Smooth muscle cell of the coronary artery (primary cell): ENCODE measurements around the gene LRRC72. TPM values are rescaled to one million over a fixed set of nuclear protein-coding genes. Genes with fewer than 3 reads are reported as not detected.

ENCODE experiments used
- total RNA-seq: library from RNA; depleted of rRNA; stranded (reverse); fragments of >200 nt; gene quantifications from 2 replicates; pipeline ENCODE4 v1.2.3, GENCODE V29; 2014; ENCODE audit warnings: low replicate concordance

Gene LRRC72
- not detected in 2 replicates for total RNA-seq

GRCh38 chr7:16526742-16527540 lies at the start of gene LRRC72:
TSS of gene LRRC72 (plus strand) at chr7:16526825. CDS start at chr7:16526953, 128 bp downstream.

Other genes starting within 250 kb of the LRRC72 start
- 0.83 and 1.2 TPM in 2 replicates for gene CRPPA, start 105.3 kb upstream of the LRRC72 start, total RNA-seq
- not detected in 2 replicates for gene SOSTDC1, start 61.1 kb upstream of the LRRC72 start, total RNA-seq
- 17.8 and 19.2 TPM in 2 replicates for gene ANKMY2, start 118.9 kb downstream of the LRRC72 start, total RNA-seq
- 28.5 and 53.3 TPM in 2 replicates for gene BZW2, start 119.4 kb downstream of the LRRC72 start, total RNA-seq
- gene TSPAN13, start 226.9 kb downstream of the LRRC72 start, total RNA-seq, result 0.23 and 30.8 TPM in 2 replicates